ENCODE measurements around the gene CARMIL1.
A peak's percentile ranks its signal among the peaks of the same experiment; 100 is the strongest.

Gene CARMIL1

GRCh38 chr6:25340431-25341202 is 61.4 kb downstream of the CARMIL1 start:
- DNase-seq: no peak

- DNase-seq: no peak
Observed at GRCh38 chr6:25341203-25341552, 62.0 kb downstream of the CARMIL1 start.

- DNase-seq: no peak
Observed at GRCh38 chr6:25341923-25342619, 62.9 kb downstream of the CARMIL1 start.

GRCh38 chr6:25342802-25343201 is 63.6 kb downstream of the CARMIL1 start:
- no peak for DNase-seq

- peak; percentile 9 for DNase-seq
Observed at GRCh38 chr6:25343984-25344383, 64.8 kb downstream of the CARMIL1 start.

GRCh38 chr6:25344827-25345226 is 65.7 kb downstream of the CARMIL1 start:
- DNase-seq: peak; percentile 20

GRCh38 chr6:25346064-25346463 is 66.9 kb downstream of the CARMIL1 start:
- no peak for DNase-seq

GRCh38 chr6:25350573-25350972 is 71.4 kb downstream of the CARMIL1 start:
- no peak for DNase-seq

- DNase-seq: no peak
Observed at GRCh38 chr6:25351485-25351884, 72.3 kb downstream of the CARMIL1 start.

GRCh38 chr6:25352285-25352684 is 73.1 kb downstream of the CARMIL1 start:
- DNase-seq: no peak

GRCh38 chr6:25354078-25354932 is 75.1 kb downstream of the CARMIL1 start:
- no peak for DNase-seq

- DNase-seq: no peak
Observed at GRCh38 chr6:25359191-25359861, 80.2 kb downstream of the CARMIL1 start.

- no peak for DNase-seq
Observed at GRCh38 chr6:25359891-25360290, 80.7 kb downstream of the CARMIL1 start.

GRCh38 chr6:25360621-25361020 is 81.4 kb downstream of the CARMIL1 start:
- no peak for DNase-seq

GRCh38 chr6:25363427-25363826 is 84.3 kb downstream of the CARMIL1 start:
- no peak for DNase-seq

- no peak for DNase-seq
Observed at GRCh38 chr6:25365154-25365553, 86.0 kb downstream of the CARMIL1 start.

- peak; percentile 54 for DNase-seq
Observed at GRCh38 chr6:25366903-25367545, 87.8 kb downstream of the CARMIL1 start.

GRCh38 chr6:25369036-25369432 is 89.9 kb downstream of the CARMIL1 start:
- no peak for DNase-seq

- DNase-seq: peak; percentile 27
Observed at GRCh38 chr6:25369433-25370177, 90.4 kb downstream of the CARMIL1 start.

- peak; percentile 72 for DNase-seq
Observed at GRCh38 chr6:25370178-25371036, 91.2 kb downstream of the CARMIL1 start.

- DNase-seq: no peak
Observed at GRCh38 chr6:25371037-25371347, 91.8 kb downstream of the CARMIL1 start.
